Cerebellar nuclear complex (tissue), 1 donor: Measurements from ENCODE around the gene TMEM151B.
A peak's percentile ranks its signal among the peaks of the same experiment; 100 is the strongest.
"Not testable (repeated sequence)": the region's sequence is repeated elsewhere in the genome, so short reads cannot be mapped to it uniquely, and the experiment has no call there.

Experiments used
- DNase-seq, 2 experiments: peaks; one replicate each; lab custom pipeline; 2025; lab: John Stamatoyannopoulos, UW

TMEM151B gene

GRCh38 chr6:44333942-44334341 is 63.7 kb downstream of the TMEM151B start:
- no peak for DNase-seq

DNA sequence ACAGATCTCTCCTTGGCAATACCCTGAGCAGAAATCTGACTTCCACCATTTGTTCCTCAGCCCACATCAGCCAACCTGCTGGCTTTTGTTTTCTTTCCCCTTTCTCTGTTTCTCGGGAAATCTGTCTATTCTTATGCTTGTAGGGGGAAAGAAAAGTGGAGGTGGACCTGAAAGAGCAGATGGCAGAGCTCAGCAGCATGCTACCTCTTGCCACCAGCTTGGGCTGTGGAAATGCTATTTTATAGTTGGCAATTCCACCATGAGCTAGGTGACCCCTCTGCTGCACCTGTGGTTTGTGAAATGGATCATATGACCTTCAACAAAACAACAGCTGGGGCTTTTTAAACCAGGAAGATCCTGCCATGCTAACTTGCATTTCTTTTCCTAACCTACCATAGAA is 65.4 kb downstream of the TMEM151B start:
- no peak for DNase-seq

DNA sequence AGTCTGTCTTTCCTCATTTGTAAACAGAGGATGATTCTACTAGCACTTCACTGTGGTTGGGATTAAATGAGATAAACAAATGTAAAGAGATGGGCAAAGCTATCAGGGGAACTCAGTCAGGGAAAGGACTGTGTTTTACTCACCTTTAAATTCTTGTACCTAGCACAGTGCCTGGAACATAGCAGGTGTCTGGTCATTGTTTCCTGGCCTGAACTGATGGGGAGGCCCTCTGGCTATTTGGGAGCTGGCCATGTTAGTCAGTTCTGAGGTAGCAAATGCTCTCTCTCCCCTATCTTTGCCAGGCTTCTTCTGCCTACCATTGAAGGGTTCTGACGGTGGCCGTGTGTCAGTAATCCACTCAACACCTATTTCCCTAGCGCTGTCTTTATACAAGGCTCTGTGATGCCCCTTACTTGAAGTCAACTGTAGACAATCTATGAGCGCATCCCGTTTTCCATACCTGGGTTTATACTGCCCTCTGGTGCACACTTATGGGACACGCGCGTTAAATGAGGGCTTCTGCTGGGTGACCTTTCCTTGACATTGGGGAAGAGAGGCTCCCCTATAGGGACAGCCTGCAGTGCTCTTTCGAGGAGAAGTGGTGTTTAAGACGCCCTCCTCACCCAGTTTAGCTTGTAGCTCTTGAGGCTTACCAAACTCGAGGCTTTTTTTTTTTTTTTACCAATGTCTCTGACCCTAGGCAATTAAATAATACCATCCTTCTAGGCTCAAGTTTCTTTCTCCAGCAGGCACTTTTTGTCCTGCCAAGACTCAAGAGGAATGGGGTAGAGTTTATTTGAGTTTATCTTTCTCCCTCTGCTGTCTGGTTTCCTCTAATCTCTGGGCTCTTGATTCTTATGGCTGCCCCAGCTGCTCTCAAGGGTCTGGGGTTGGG is 68.2 kb downstream of the TMEM151B start:
- DNase-seq: peak in 1 of 2 experiments; percentile 53

DNA sequence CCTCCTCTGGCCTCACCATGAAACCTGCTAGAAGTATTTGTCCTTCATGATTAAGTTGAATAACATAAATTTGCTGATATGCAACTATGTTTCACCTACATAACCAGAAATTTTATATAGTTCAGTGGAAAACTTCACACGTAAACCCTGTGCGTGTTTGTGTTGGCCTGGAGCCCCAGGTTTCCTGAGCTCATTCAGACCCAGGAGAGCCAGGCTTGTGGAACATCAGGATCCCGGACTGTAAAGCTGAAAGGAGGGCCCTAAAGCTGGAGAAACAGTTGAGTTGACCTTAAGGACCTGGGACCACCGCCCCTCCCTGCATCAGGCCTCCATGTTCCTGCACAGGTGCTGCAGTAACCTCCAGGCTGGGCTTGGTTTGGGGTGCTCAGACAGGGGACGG is 69.1 kb downstream of the TMEM151B start:
- DNase-seq: no peak

- no peak for DNase-seq
These were observed 69.7 kb downstream of the TMEM151B start for GRCh38 chr6:44339763-44340625.

- no peak for DNase-seq
These were observed 71.0 kb downstream of the TMEM151B start for GRCh38 chr6:44341095-44341890.

GRCh38 chr6:44342052-44342451 is 71.8 kb downstream of the TMEM151B start:
- no peak for DNase-seq

GRCh38 chr6:44342489-44342888 is 72.2 kb downstream of the TMEM151B start, which contains the start of gene SPATS1:
SPATS1 (plus strand) TSS chr6:44342650; CDS start chr6:44343096, 446 bp downstream.
- no peak for DNase-seq

GRCh38 chr6:44346818-44347217 is 76.6 kb downstream of the TMEM151B start:
- DNase-seq: not testable (repeated sequence)

DNA sequence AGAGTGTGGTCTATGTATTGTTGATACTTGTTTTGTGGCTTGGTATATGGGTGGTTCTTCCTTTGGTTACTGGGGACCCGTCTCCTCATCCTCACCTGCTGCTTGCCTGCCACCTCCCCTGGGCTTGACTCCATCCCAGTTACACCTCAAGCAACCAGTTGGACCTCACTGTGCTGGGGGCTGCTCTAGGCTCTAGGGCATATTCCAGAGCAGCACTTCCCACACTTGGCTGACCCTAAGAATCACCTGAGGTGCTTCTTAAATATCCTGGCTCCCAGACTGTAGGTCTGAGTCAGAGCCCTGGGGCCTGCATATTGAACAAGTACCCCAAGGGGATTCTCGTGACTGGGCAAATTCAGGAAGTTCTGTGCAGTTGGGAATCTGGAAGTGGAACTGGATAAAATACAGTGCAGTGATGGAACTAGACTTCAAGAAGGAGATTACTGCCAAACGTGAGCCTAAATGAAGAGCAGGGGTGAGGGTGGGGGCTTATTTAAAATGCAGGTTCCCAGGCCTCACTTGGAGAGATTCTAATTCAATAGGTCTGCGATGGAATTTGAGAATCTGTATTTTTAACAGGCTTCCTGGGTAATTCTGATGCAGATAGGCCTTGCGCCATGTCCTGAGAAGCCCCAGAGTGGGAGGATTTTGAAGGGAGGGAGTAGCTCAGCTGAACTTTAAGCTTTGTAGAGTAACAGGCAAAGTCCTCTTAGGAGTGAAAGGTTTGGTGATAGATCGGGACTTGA is 79.8 kb downstream of the TMEM151B start:
- DNase-seq: no peak

GRCh38 chr6:44350650-44350994 is 80.4 kb downstream of the TMEM151B start:
- DNase-seq: not testable (repeated sequence)

GRCh38 chr6:44352259-44352658 is 82.0 kb downstream of the TMEM151B start:
- DNase-seq: no peak

DNA sequence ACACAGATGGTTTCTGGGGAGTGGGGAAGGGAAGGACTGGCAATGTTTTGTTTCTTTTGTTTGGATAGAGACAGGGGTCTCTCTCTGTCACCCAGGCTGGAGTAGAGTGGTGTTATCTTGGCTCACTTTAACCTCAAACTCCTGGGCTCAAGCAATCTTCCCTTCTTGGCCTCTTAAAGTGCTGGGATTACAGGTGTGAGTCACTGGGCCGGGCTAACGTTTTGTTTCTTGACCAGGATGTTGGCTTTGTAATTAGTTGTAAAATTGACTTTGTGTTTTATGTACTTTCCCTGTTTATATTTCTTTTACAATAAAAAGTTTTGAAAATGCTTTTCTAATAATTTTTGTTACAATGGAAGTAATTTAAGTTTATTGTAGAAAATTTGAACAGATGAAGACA is 83.1 kb downstream of the TMEM151B start:
- no peak for DNase-seq

- DNase-seq: no peak
These were observed 85.4 kb downstream of the TMEM151B start for GRCh38 chr6:44355640-44356039.

GRCh38 chr6:44356487-44356886 is 86.2 kb downstream of the TMEM151B start:
- DNase-seq: no peak
